ENCODE results near the gene TTLL11. TPM values are rescaled to one million over a fixed set of nuclear protein-coding genes. Genes with fewer than 3 reads are reported as not detected.

The TTLL11 gene
- total RNA-seq, 1 experiment from 2014 or later = 7.0 TPM

- no peak overlapping the region for H3K4me3 ChIP-seq (ENCODE audit: low read length)
- H4K20me1 ChIP-seq (ENCODE audit: low read length) = no peaks in the 10 kb centered on the region
- no peak for TF ChIP-seq EZH2phosphoT487 (IDR thresholded peaks at IDR 0.05; ENCODE audit: borderline replicate concordance, low read length)
- H3K79me2 ChIP-seq (ENCODE audit: low read length) = no peaks in the 10 kb centered on the region
- no peak overlapping the region for H3K4me2 ChIP-seq (ENCODE audit: low read length)
- TSS peak; percentile 2 for BruUV-seq (replicated peaks)
- no peaks in the 10 kb centered on the region for H3K36me3 ChIP-seq (ENCODE audit: low read depth, low read length)
- intact Hi-C loops (cut with micrococcal nuclease) = no loop called here
- no peak for DNase-seq
- ChIA-PET CTCF (no interaction called here), POLR2A (ENCODE audit: unreplicated experiment) (no interaction called here)
- H3K9me3 ChIP-seq (ENCODE audit: low read length) = no peaks in the 10 kb centered on the region
- H2AFZ ChIP-seq (ENCODE audit: low read length) = no peak overlapping the region
- H3K4me1 ChIP-seq (ENCODE audit: insufficient read depth, low read length) = no peaks in the 10 kb centered on the region
- H3K27ac ChIP-seq (ENCODE audit: low read length) = no peak overlapping the region
- no peaks in the 10 kb centered on the region for H3F3A ChIP-seq (ENCODE audit: low read length, unreplicated experiment)
- no peaks in the 10 kb centered on the region for H3K27me3 ChIP-seq (ENCODE audit: low read length)
- no peak overlapping the region for H3K9ac ChIP-seq (ENCODE audit: low read length)
- ATAC-seq = no peak
- no peaks in the 10 kb centered on the region for H3K9me2 ChIP-seq (replicated peaks; ENCODE audit: low read length)
These were observed 273.5 kb downstream of the TTLL11 start for GRCh38 chr9:121819428-121820231.

- Histone ChIP-seq H3K9me2 (replicated peaks; ENCODE audit: low read length) (no peaks in the 10 kb centered on the region), H3K9me3 (ENCODE audit: low read length) (no peaks in the 10 kb centered on the region), H4K20me1 (ENCODE audit: low read length) (no peaks in the 10 kb centered on the region), H3K4me1 (ENCODE audit: insufficient read depth, low read length) (no peaks in the 10 kb centered on the region), H3K79me2 (ENCODE audit: low read length) (no peaks in the 10 kb centered on the region), H3K36me3 (ENCODE audit: low read depth, low read length) (no peaks in the 10 kb centered on the region), H3K4me2 (ENCODE audit: low read length) (no peak overlapping the region), H3K4me3 (ENCODE audit: low read length) (no peak overlapping the region), H3K9ac (ENCODE audit: low read length) (no peak overlapping the region), H3K27me3 (ENCODE audit: low read length) (no peaks in the 10 kb centered on the region), H2AFZ (ENCODE audit: low read length) (no peak overlapping the region), H3F3A (ENCODE audit: low read length, unreplicated experiment) (no peaks in the 10 kb centered on the region), H3K27ac (ENCODE audit: low read length) (no peak overlapping the region)
- ATAC-seq = no peak
- intact Hi-C loops (cut with micrococcal nuclease) = no loop called here
- POLR2A ChIA-PET (ENCODE audit: unreplicated experiment) = no interaction called here
- BruUV-seq (replicated peaks) = no TSS peak
- CTCF ChIA-PET = no interaction called here
- DNase-seq = no peak
- TF ChIP-seq CTCF (conservative IDR thresholded peaks at IDR 0.05; ENCODE audit: low read depth, low read length) (no peak), EZH2 (IDR thresholded peaks at IDR 0.05; ENCODE audit: low read length, unreplicated experiment) (no peak), EZH2phosphoT487 (IDR thresholded peaks at IDR 0.05; ENCODE audit: borderline replicate concordance, low read length) (no peak)
These were observed 274.2 kb downstream of the TTLL11 start for GRCh38 chr9:121818841-121819427.

GRCh38 chr9:121818016-121818661 lies 275.0 kb downstream of the TTLL11 start:
- Histone ChIP-seq H3K79me2 (ENCODE audit: low read length) (no peaks in the 10 kb centered on the region), H3K36me3 (ENCODE audit: low read depth, low read length) (no peaks in the 10 kb centered on the region), H3K4me2 (ENCODE audit: low read length) (no peak overlapping the region), H2AFZ (ENCODE audit: low read length) (no peak overlapping the region), H3K9me3 (ENCODE audit: low read length) (no peaks in the 10 kb centered on the region), H3K4me1 (ENCODE audit: insufficient read depth, low read length) (no peaks in the 10 kb centered on the region), H3F3A (ENCODE audit: low read length, unreplicated experiment) (no peaks in the 10 kb centered on the region), H4K20me1 (ENCODE audit: low read length) (no peaks in the 10 kb centered on the region), H3K9ac (ENCODE audit: low read length) (no peak overlapping the region), H3K9me2 (replicated peaks; ENCODE audit: low read length) (no peaks in the 10 kb centered on the region), H3K27me3 (ENCODE audit: low read length) (no peaks in the 10 kb centered on the region), H3K4me3 (ENCODE audit: low read length) (no peak overlapping the region), H3K27ac (ENCODE audit: low read length) (no peak overlapping the region)
- ATAC-seq (no peak), DNase-seq (no peak)
- no TSS peak for BruUV-seq (replicated peaks)
- intact Hi-C loops (cut with micrococcal nuclease) = no loop called here
- ChIA-PET POLR2A (ENCODE audit: unreplicated experiment) (no interaction called here), CTCF (no interaction called here)
- TF ChIP-seq CTCF (conservative IDR thresholded peaks at IDR 0.05; ENCODE audit: low read depth, low read length) = no peak
- no peak for TF ChIP-seq EZH2phosphoT487 (IDR thresholded peaks at IDR 0.05; ENCODE audit: borderline replicate concordance, low read length)
- no peak for TF ChIP-seq EZH2 (IDR thresholded peaks at IDR 0.05; ENCODE audit: low read length, unreplicated experiment)
